ENCODE measurements around the gene COL7A1. TPM values are rescaled to one million over a fixed set of nuclear protein-coding genes. Genes with fewer than 3 reads are reported as not detected.

COL7A1 gene
- total RNA-seq, 1 donor from 2014 or later = 22.2 TPM

- Histone ChIP-seq H3K4me3 (no peak overlapping the region), H3K9me3 (no peaks in the 10 kb centered on the region), H3K27ac (no peak overlapping the region), H3K4me1 (no peaks in the 10 kb centered on the region), H3K27me3 (no peaks in the 10 kb centered on the region), H3K36me3 (peaks cover 0 to 2% of the 10 kb centered on the region in 2 donors)
- DNase-seq (ENCODE audit: low spot score in 2 of 2) = no peak
- TF ChIP-seq CTCF (IDR thresholded peaks at IDR 0.05) = no peak
- intact Hi-C loops (cut with DNase I) = no loop called here
Measured at GRCh38 chr3:48514431-48515227, 80.5 kb downstream of the COL7A1 start.

Other genes with a start within 250 kb of the COL7A1 start
- gene FBXW12, start 223.1 kb downstream of the COL7A1 start, total RNA-seq = not detected
- gene PLXNB1, start 165.2 kb downstream of the COL7A1 start, total RNA-seq = 160 TPM
- 19.3 TPM for gene CCDC51, start 155.2 kb downstream of the COL7A1 start, total RNA-seq
- gene TMA7, start 155.1 kb downstream of the COL7A1 start, total RNA-seq = 142 TPM
- gene ATRIP, start 148.6 kb downstream of the COL7A1 start, total RNA-seq = 9.0 TPM
- gene SHISA5, start 91.2 kb downstream of the COL7A1 start, total RNA-seq = 218 TPM
- gene PFKFB4, start 38.5 kb downstream of the COL7A1 start, total RNA-seq = 3.7 TPM
- not detected for gene UCN2, start 31.5 kb downstream of the COL7A1 start, total RNA-seq
- 193 TPM for gene UQCRC1, start 14.3 kb upstream of the COL7A1 start, total RNA-seq
- gene TMEM89, start 26.4 kb upstream of the COL7A1 start, total RNA-seq = not detected
- 28.1 TPM for gene SLC26A6, start 40.1 kb upstream of the COL7A1 start, total RNA-seq
- gene CELSR3, start 67.6 kb upstream of the COL7A1 start, total RNA-seq = 2.6 TPM
- gene NCKIPSD, start 90.6 kb upstream of the COL7A1 start, total RNA-seq = 102 TPM
- 101 TPM for gene IP6K2, start 121.9 kb upstream of the COL7A1 start, total RNA-seq